K562 (cell line): Measurements from ENCODE around the gene NDUFB10. TPM values are rescaled to one million over a fixed set of nuclear protein-coding genes. Genes with fewer than 3 reads are reported as not detected.

Experiments
- ELF4 ChIP-seq: fragments of 450-650 bp; formaldehyde crosslinking; IDR thresholded peaks from 2 replicates; pipeline ENCODE4 v1.4.0; 2022; ENCODE audit warnings: missing genetic modification characterization
- MAFF ChIP-seq: IDR thresholded peaks from 2 replicates; pipeline ENCODE4 v1.6.1; 2012; ENCODE audit warnings: low read length, improper control_type of control experiment
- NFRKB ChIP-seq: fragments of 450-650 bp; IDR thresholded peaks from 2 replicates; pipeline ENCODE4 v1.6.1; 2016; ENCODE audit warnings: low read depth
- SMARCE1 ChIP-seq: fragments of 450-650 bp; IDR thresholded peaks from 2 replicates; pipeline ENCODE4 v1.7.1; 2016; ENCODE audit warnings: mild to moderate bottlenecking
- ZNF217 ChIP-seq: sonication (generic); formaldehyde crosslinking; IDR thresholded peaks from 2 replicates; pipeline ENCODE4 v1.8.0; 2022; ENCODE audit warnings: mild to moderate bottlenecking, missing genetic modification reagents
- ZNF707 ChIP-seq: fragments of 250-450 bp; sonication (Bioruptor Pico); conservative IDR thresholded peaks from 2 replicates; pipeline ENCODE4 v1.8.0; 2022; ENCODE audit warnings: inconsistent platforms, mild to moderate bottlenecking, moderate library complexity
- polyA plus RNA-seq, 8 experiments: library from polyadenylated mRNA; depleted of rRNA in 4 of 8; stranded (reverse) in 5 of 8; unstranded in 3 of 8; fragments of >200 nt; fragmentation: Nextera tagmentation in 2 of 8; fragmentation: Illumina TruSeq in 1 of 8; extraction: Ambion mirVana in 2 of 8; extraction: Trizol in 1 of 8; gene quantifications; 2 replicates each; pipeline versions ENCODE4 v1.2.1 to v1.2.3, GENCODE V29; 2011 to 2014; ENCODE audit warnings: inconsistent platforms in 1 of 8, missing spikeins in 1 of 8
- total RNA-seq, 7 experiments: library from RNA; depleted of rRNA in 6 of 7; stranded (reverse); fragments of >200 nt in 6 of 7; fragmentation: Illumina TruSeq in 2 of 7; extraction: Trizol in 2 of 7; gene quantifications; 2 replicates each; pipeline versions ENCODE4 v1.2.1 to v1.2.3, GENCODE V29; 2011 to 2021; ENCODE audit warnings: low replicate concordance in 1 of 7
- TF ChIP-seq, protein P1 (sequence below): sonication (generic); formaldehyde crosslinking; IDR thresholded peaks from 2 replicates; pipeline ENCODE4 v1.8.0; 2022; ENCODE audit warnings: mild to moderate bottlenecking, missing genetic modification reagents
- TF ChIP-seq, protein P2 (sequence below): fragments of 250-450 bp; sonication (Bioruptor Pico); IDR thresholded peaks from 2 replicates; pipeline ENCODE4 v1.9.0; 2021; ENCODE audit warnings: mild to moderate bottlenecking
- TF ChIP-seq, protein P3 (sequence below): sonication (generic); formaldehyde crosslinking; IDR thresholded peaks from 2 replicates; pipeline ENCODE4 v1.8.1; 2023; ENCODE audit warnings: mild to moderate bottlenecking, missing genetic modification reagents
- TF ChIP-seq, protein P4 (sequence below): sonication (generic); formaldehyde crosslinking; IDR thresholded peaks from 2 replicates; pipeline ENCODE4 v1.8.1; 2023; ENCODE audit warnings: mild to moderate bottlenecking, missing genetic modification reagents, moderate library complexity
- TF ChIP-seq, protein P5 (sequence below), 3 experiments: fragments of 200-800 bp in 1 of 3; sonication (Bioruptor generic) in 1 of 3; sonication (generic) in 1 of 3; formaldehyde crosslinking in 1 of 3; IDR thresholded peaks; 2 replicates each; pipeline versions ENCODE4 v1.6.1 to v1.8.0; 2016 to 2022; ENCODE audit warnings: mild to moderate bottlenecking in 2 of 3, missing compliant biosample characterization in 2 of 3, missing genetic modification characterization in 2 of 3, missing genetic modification reagents in 1 of 3
- TF ChIP-seq, protein P6 (sequence below): sonication (generic); formaldehyde crosslinking; IDR thresholded peaks from 2 replicates; pipeline ENCODE4 v1.8.0; 2023; ENCODE audit warnings: mild to moderate bottlenecking, missing genetic modification reagents

NDUFB10 gene
- total and polyA plus RNA-seq, 9 of the 15 experiments (the other 6 are each of a cell fraction or from before 2014, with no cell fraction given) = 69.3 to 527 (median 161) TPM

DNA sequence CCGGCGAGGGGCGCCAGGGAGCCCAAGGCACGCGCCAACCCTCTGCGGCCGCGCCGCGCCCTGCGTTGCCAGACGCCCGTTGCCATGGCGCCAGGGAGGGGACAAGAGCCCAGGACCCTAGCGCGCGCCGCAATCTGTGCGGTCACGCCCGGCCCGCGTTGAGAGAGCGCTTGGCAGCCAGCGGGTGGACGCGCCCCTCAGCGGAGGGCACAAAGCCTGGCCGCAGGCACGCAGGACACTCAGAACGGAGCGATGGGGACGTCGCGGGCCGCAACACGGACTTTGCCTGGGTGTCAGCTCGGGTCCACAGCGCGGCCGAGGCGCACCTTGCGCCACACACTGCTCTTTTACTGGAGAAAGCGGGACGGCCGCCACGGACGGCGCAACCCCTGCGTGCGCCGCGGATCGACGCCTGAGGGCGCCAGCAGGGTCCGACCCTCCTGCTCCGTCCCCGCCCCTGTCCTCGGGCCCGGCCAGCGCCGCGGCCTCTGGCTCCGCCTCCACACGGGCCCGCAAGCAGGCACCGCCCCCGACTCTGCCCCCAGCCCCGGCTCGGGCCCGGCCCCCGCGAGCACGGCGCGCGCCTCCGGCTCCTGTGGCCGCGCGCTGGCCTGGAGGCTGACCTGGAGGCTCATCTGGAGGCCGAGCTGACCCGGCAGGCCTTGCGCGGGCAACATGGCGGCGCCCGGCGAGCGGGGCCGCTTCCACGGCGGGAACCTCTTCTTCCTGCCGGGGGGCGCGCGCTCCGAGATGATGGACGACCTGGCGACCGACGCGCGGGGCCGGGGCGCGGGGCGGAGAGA is 24.4 kb downstream of the NDUFB10 start, which contains the start of gene GFER (continued):
- TF ChIP-seq, protein P1, sequence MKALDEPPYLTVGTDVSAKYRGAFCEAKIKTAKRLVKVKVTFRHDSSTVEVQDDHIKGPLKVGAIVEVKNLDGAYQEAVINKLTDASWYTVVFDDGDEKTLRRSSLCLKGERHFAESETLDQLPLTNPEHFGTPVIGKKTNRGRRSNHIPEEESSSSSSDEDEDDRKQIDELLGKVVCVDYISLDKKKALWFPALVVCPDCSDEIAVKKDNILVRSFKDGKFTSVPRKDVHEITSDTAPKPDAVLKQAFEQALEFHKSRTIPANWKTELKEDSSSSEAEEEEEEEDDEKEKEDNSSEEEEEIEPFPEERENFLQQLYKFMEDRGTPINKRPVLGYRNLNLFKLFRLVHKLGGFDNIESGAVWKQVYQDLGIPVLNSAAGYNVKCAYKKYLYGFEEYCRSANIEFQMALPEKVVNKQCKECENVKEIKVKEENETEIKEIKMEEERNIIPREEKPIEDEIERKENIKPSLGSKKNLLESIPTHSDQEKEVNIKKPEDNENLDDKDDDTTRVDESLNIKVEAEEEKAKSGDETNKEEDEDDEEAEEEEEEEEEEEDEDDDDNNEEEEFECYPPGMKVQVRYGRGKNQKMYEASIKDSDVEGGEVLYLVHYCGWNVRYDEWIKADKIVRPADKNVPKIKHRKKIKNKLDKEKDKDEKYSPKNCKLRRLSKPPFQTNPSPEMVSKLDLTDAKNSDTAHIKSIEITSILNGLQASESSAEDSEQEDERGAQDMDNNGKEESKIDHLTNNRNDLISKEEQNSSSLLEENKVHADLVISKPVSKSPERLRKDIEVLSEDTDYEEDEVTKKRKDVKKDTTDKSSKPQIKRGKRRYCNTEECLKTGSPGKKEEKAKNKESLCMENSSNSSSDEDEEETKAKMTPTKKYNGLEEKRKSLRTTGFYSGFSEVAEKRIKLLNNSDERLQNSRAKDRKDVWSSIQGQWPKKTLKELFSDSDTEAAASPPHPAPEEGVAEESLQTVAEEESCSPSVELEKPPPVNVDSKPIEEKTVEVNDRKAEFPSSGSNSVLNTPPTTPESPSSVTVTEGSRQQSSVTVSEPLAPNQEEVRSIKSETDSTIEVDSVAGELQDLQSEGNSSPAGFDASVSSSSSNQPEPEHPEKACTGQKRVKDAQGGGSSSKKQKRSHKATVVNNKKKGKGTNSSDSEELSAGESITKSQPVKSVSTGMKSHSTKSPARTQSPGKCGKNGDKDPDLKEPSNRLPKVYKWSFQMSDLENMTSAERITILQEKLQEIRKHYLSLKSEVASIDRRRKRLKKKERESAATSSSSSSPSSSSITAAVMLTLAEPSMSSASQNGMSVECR (CRISPR knock-in tag) = peak; percentile 73
- TF ChIP-seq ELF4 (CRISPR knock-in tag) (no peak), NFRKB (no peak), ZNF217 (no peak), ZNF707 (CRISPR knock-in tag) (no peak), SMARCE1 (no peak), MAFF (no peak)
- TF ChIP-seq, protein P2, sequence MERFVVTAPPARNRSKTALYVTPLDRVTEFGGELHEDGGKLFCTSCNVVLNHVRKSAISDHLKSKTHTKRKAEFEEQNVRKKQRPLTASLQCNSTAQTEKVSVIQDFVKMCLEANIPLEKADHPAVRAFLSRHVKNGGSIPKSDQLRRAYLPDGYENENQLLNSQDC (CRISPR knock-in tag) = 0 out of 2 replicates have a peak, but pooled peaks have one; percentile 28
- TF ChIP-seq, protein P3, sequence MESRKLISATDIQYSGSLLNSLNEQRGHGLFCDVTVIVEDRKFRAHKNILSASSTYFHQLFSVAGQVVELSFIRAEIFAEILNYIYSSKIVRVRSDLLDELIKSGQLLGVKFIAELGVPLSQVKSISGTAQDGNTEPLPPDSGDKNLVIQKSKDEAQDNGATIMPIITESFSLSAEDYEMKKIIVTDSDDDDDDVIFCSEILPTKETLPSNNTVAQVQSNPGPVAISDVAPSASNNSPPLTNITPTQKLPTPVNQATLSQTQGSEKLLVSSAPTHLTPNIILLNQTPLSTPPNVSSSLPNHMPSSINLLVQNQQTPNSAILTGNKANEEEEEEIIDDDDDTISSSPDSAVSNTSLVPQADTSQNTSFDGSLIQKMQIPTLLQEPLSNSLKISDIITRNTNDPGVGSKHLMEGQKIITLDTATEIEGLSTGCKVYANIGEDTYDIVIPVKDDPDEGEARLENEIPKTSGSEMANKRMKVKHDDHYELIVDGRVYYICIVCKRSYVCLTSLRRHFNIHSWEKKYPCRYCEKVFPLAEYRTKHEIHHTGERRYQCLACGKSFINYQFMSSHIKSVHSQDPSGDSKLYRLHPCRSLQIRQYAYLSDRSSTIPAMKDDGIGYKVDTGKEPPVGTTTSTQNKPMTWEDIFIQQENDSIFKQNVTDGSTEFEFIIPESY (CRISPR knock-in tag) = no peak; the same call in 1 of the 2 replicates
- TF ChIP-seq, protein P4, sequence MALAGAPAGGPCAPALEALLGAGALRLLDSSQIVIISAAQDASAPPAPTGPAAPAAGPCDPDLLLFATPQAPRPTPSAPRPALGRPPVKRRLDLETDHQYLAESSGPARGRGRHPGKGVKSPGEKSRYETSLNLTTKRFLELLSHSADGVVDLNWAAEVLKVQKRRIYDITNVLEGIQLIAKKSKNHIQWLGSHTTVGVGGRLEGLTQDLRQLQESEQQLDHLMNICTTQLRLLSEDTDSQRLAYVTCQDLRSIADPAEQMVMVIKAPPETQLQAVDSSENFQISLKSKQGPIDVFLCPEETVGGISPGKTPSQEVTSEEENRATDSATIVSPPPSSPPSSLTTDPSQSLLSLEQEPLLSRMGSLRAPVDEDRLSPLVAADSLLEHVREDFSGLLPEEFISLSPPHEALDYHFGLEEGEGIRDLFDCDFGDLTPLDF (CRISPR knock-in tag) = peak; percentile 35; the same call in 1 of the 2 replicates
- TF ChIP-seq, protein P5, sequence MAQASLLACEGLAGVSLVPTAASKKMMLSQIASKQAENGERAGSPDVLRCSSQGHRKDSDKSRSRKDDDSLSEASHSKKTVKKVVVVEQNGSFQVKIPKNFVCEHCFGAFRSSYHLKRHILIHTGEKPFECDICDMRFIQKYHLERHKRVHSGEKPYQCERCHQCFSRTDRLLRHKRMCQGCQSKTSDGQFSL (CRISPR knock-in tag; IDR thresholded peaks at IDR 0.05) = peak; percentile 52; the same call in 1 of the 2 replicates
- TF ChIP-seq, protein P5 (tag; IDR thresholded peaks at IDR 0.05) = no peak
- TF ChIP-seq, protein P6, sequence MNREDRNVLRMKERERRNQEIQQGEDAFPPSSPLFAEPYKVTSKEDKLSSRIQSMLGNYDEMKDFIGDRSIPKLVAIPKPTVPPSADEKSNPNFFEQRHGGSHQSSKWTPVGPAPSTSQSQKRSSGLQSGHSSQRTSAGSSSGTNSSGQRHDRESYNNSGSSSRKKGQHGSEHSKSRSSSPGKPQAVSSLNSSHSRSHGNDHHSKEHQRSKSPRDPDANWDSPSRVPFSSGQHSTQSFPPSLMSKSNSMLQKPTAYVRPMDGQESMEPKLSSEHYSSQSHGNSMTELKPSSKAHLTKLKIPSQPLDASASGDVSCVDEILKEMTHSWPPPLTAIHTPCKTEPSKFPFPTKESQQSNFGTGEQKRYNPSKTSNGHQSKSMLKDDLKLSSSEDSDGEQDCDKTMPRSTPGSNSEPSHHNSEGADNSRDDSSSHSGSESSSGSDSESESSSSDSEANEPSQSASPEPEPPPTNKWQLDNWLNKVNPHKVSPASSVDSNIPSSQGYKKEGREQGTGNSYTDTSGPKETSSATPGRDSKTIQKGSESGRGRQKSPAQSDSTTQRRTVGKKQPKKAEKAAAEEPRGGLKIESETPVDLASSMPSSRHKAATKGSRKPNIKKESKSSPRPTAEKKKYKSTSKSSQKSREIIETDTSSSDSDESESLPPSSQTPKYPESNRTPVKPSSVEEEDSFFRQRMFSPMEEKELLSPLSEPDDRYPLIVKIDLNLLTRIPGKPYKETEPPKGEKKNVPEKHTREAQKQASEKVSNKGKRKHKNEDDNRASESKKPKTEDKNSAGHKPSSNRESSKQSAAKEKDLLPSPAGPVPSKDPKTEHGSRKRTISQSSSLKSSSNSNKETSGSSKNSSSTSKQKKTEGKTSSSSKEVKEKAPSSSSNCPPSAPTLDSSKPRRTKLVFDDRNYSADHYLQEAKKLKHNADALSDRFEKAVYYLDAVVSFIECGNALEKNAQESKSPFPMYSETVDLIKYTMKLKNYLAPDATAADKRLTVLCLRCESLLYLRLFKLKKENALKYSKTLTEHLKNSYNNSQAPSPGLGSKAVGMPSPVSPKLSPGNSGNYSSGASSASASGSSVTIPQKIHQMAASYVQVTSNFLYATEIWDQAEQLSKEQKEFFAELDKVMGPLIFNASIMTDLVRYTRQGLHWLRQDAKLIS (CRISPR knock-in tag) = peak; percentile 52; the same call in 1 of the 2 replicates
